Measurements from ENCODE around the gene PRAC1.

- no peak for TF ChIP-seq EZH2 (IDR thresholded peaks at IDR 0.05; ENCODE audit: borderline replicate concordance, low read depth, low read length, severe bottlenecking)
- TF ChIP-seq POLR2A (IDR thresholded peaks at IDR 0.05; ENCODE audit: low read depth, low read length) = no peak
- TF ChIP-seq, protein P1, sequence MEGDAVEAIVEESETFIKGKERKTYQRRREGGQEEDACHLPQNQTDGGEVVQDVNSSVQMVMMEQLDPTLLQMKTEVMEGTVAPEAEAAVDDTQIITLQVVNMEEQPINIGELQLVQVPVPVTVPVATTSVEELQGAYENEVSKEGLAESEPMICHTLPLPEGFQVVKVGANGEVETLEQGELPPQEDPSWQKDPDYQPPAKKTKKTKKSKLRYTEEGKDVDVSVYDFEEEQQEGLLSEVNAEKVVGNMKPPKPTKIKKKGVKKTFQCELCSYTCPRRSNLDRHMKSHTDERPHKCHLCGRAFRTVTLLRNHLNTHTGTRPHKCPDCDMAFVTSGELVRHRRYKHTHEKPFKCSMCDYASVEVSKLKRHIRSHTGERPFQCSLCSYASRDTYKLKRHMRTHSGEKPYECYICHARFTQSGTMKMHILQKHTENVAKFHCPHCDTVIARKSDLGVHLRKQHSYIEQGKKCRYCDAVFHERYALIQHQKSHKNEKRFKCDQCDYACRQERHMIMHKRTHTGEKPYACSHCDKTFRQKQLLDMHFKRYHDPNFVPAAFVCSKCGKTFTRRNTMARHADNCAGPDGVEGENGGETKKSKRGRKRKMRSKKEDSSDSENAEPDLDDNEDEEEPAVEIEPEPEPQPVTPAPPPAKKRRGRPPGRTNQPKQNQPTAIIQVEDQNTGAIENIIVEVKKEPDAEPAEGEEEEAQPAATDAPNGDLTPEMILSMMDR (IDR thresholded peaks at IDR 0.05; ENCODE audit: extremely low read depth in 1 of 2, insufficient read depth in 1 of 2, low read depth in 1 of 2, low read length in 2 of 2) = no peak
- TF ChIP-seq POLR2AphosphoS5 (IDR thresholded peaks at IDR 0.05; ENCODE audit: insufficient read depth, low read depth, low read length) = no peak
- TF ChIP-seq MYC (IDR thresholded peaks at IDR 0.05; ENCODE audit: low read depth, low read length) = no peak
- no peak for TF ChIP-seq JUN (IDR thresholded peaks at IDR 0.05; ENCODE audit: borderline replicate concordance, insufficient read depth, insufficient read length, low read depth)
- TF ChIP-seq, protein P2, sequence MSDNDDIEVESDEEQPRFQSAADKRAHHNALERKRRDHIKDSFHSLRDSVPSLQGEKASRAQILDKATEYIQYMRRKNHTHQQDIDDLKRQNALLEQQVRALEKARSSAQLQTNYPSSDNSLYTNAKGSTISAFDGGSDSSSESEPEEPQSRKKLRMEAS (IDR thresholded peaks at IDR 0.05; ENCODE audit: insufficient read depth, insufficient read length) = no peak
- TF ChIP-seq GATA2 (IDR thresholded peaks at IDR 0.05; ENCODE audit: insufficient read depth, insufficient read length, low read depth, low read length) = no peak
Observed at GRCh38 chr17:48769009-48769675, 46.8 kb upstream of the PRAC1 start.
